NT2/D1 (cell line): Measurements from ENCODE around the gene TNP1.

Experiments used
- YY1 ChIP-seq: IDR thresholded peaks from 2 replicates; pipeline ENCODE4 v1.6.1; 2011; ENCODE audit not compliant: insufficient read length, insufficient read depth
- ZNF274 ChIP-seq: IDR thresholded peaks from 2 replicates; pipeline ENCODE4 v1.6.1; 2011; ENCODE audit warnings: mild to moderate bottlenecking, low read depth, low read length

GRCh38 chr2:216904974-216905373 lies 45.1 kb upstream of the TNP1 start:
- TF ChIP-seq ZNF274, result no peak
- no peak for TF ChIP-seq YY1
